BE2C (cell line): ENCODE measurements around the gene TCF4.

Experiments used
- DNase-seq: peaks from one replicate; pipeline ENCODE4 v3.0.0-alpha.2; 2020
- H3K27me3 ChIP-seq: fragments of 250-450 bp; sonication (Bioruptor Pico); 2 replicates; pipeline ENCODE4 v1.5.1; 2020; ENCODE audit warnings: mild to moderate bottlenecking
- H3K36me3 ChIP-seq: fragments of 250-450 bp; sonication (Bioruptor Pico); 2 replicates; pipeline ENCODE4 v1.5.1; 2020; ENCODE audit warnings: mild to moderate bottlenecking
- H3K4me1 ChIP-seq: fragments of 250-450 bp; sonication (Bioruptor Pico); 2 replicates; pipeline ENCODE4 v1.5.1; 2020
- H3K4me3 ChIP-seq: 2 replicates; pipeline ENCODE4 v1.5.1; 2011; ENCODE audit warnings: low read depth, low read length
- H3K9me3 ChIP-seq: fragments of 250-450 bp; sonication (Bioruptor Pico); 2 replicates; pipeline ENCODE4 v1.5.1; 2020
- CTCF ChIP-seq: IDR thresholded peaks from 2 replicates; pipeline ENCODE4 v1.5.1; 2012; ENCODE audit warnings: mild to moderate bottlenecking, low read depth, low read length

Gene TCF4

GRCh38 chr18:55199291-55199963 is 388.6 kb downstream of the TCF4 start:
- Histone ChIP-seq H3K27me3 (no peaks in the 10 kb centered on the region), H3K36me3 (no peaks in the 10 kb centered on the region), H3K9me3 (no peaks in the 10 kb centered on the region), H3K4me3 (no peak overlapping the region), H3K4me1 (no peaks in the 10 kb centered on the region)
- DNase-seq = no peak
- no peak for TF ChIP-seq CTCF

GRCh38 chr18:55195863-55196262 is 392.1 kb downstream of the TCF4 start:
- no peak for TF ChIP-seq CTCF
- no peaks in the 10 kb centered on the region for H3K9me3 ChIP-seq
- DNase-seq = no peak
- H3K27me3 ChIP-seq = no peaks in the 10 kb centered on the region
- no peaks in the 10 kb centered on the region for H3K36me3 ChIP-seq
- no peak overlapping the region for H3K4me3 ChIP-seq
- no peaks in the 10 kb centered on the region for H3K4me1 ChIP-seq

GRCh38 chr18:55189972-55190371 is 398.0 kb downstream of the TCF4 start:
- Histone ChIP-seq H3K27me3 (no peaks in the 10 kb centered on the region), H3K4me3 (no peak overlapping the region), H3K9me3 (no peaks in the 10 kb centered on the region), H3K36me3 (no peaks in the 10 kb centered on the region), H3K4me1 (no peaks in the 10 kb centered on the region)
- no peak for TF ChIP-seq CTCF
- DNase-seq = no peak

GRCh38 chr18:55186588-55186987 is 401.4 kb downstream of the TCF4 start:
- H3K4me1 ChIP-seq = no peaks in the 10 kb centered on the region
- no peaks in the 10 kb centered on the region for H3K9me3 ChIP-seq
- no peak for DNase-seq
- no peak overlapping the region for H3K4me3 ChIP-seq
- H3K36me3 ChIP-seq = no peaks in the 10 kb centered on the region
- no peaks in the 10 kb centered on the region for H3K27me3 ChIP-seq
- TF ChIP-seq CTCF = no peak

GRCh38 chr18:55185391-55185790 is 402.6 kb downstream of the TCF4 start:
- no peak for DNase-seq
- no peak for TF ChIP-seq CTCF

GRCh38 chr18:55179835-55180234 is 408.2 kb downstream of the TCF4 start:
- Histone ChIP-seq H3K9me3 (no peaks in the 10 kb centered on the region), H3K27me3 (no peaks in the 10 kb centered on the region), H3K4me1 (no peaks in the 10 kb centered on the region), H3K4me3 (no peak overlapping the region), H3K36me3 (no peaks in the 10 kb centered on the region)
- no peak for TF ChIP-seq CTCF
- no peak for DNase-seq

More at GRCh38 chr18:55185391-55185790, 402.6 kb downstream of the TCF4 start:
- no peaks in the 10 kb centered on the region for H3K4me1 ChIP-seq
- no peaks in the 10 kb centered on the region for H3K36me3 ChIP-seq
- H3K4me3 ChIP-seq = no peak overlapping the region
- no peaks in the 10 kb centered on the region for H3K27me3 ChIP-seq
- no peaks in the 10 kb centered on the region for H3K9me3 ChIP-seq
